A673 (cell line): ENCODE results near the gene EML6.

ENCODE experiments used
- EZH2 ChIP-seq: fragments of 200-600 bp; sonication (generic); IDR thresholded peaks from 2 replicates; pipeline ENCODE4 v1.6.1; 2017; ENCODE audit warnings: borderline replicate concordance, low read depth, mild to moderate bottlenecking, mixed read lengths, antibody characterized with exemption, low read length; ENCODE audit not compliant: poor library complexity, severe bottlenecking
- TF ChIP-seq, protein P1 (sequence below): fragments of 300-800, 200-600 bp; sonication (generic); conservative IDR thresholded peaks from 2 replicates; pipeline ENCODE4 v1.5.1; 2017; ENCODE audit warnings: low read depth, mild to moderate bottlenecking, antibody characterized with exemption, low read length, moderate library complexity, mixed read lengths

DNA sequence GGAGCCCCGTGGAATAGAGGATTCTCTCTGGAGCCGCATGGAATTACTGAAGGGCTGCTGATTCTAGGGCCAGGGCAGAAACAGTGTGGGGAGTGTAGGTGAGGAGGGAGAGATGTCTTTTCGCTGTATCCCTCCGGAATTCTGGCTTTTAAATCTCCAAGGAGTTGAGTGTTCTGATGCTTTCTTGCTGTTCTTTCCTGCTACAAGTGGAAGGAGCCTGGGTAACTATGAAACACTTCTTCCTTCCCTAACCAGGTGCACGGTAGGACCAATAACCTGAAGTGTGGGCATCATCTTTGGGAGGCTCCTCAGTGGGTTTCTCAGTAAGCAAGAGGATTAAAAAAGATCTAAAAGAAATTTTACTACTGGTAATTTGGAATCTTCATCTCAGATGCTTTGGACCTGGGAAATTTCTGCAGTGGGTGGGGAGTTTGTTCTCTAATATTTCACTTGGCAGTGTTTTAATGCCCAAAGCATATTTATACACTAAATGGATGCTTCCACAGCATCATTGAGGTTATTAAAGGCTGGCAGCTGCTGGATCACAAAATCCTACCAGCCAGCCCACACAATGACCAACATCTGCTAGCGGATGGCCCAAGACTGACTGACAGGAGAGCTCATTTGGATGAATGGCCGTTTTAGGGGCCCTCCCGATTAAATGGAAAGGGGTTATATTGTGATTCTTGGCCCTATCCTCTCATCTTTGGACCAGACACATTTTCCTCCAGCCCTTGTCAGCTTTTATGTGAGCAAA, 2.1 kb downstream of the EML6 start:
- TF ChIP-seq, protein P1, sequence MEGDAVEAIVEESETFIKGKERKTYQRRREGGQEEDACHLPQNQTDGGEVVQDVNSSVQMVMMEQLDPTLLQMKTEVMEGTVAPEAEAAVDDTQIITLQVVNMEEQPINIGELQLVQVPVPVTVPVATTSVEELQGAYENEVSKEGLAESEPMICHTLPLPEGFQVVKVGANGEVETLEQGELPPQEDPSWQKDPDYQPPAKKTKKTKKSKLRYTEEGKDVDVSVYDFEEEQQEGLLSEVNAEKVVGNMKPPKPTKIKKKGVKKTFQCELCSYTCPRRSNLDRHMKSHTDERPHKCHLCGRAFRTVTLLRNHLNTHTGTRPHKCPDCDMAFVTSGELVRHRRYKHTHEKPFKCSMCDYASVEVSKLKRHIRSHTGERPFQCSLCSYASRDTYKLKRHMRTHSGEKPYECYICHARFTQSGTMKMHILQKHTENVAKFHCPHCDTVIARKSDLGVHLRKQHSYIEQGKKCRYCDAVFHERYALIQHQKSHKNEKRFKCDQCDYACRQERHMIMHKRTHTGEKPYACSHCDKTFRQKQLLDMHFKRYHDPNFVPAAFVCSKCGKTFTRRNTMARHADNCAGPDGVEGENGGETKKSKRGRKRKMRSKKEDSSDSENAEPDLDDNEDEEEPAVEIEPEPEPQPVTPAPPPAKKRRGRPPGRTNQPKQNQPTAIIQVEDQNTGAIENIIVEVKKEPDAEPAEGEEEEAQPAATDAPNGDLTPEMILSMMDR = no peak
- TF ChIP-seq EZH2 = no peak
